Parathyroid adenoma (tissue), 2 donors: ENCODE data around the gene RAB8A.

Source experiments
- H2AFZ ChIP-seq: fragments of 300-600 bp; sonication (generic); one replicate; pipeline ENCODE4 v1.7.0; 2017; ENCODE audit warnings: antibody characterized with exemption, mild to moderate bottlenecking
- H3K27ac ChIP-seq: fragments of 300-600 bp; sonication (generic); one replicate; pipeline ENCODE4 v1.7.0; 2017
- H3K27me3 ChIP-seq: fragments of 300-600 bp; sonication (generic); one replicate; pipeline ENCODE4 v1.7.0; 2017; ENCODE audit warnings: low read length; ENCODE audit not compliant: control insufficient read depth, insufficient read depth
- H3K36me3 ChIP-seq: fragments of 300-600 bp; sonication (generic); one replicate; pipeline ENCODE4 v1.7.0; 2017; ENCODE audit warnings: low read length; ENCODE audit not compliant: control insufficient read depth, insufficient read depth
- H3K4me1 ChIP-seq: fragments of 300-600 bp; sonication (generic); one replicate; pipeline ENCODE4 v1.7.0; 2017; ENCODE audit warnings: control low read depth
- H3K4me2 ChIP-seq: fragments of 300-600 bp; sonication (generic); one replicate; pipeline ENCODE4 v1.7.0; 2017; ENCODE audit warnings: low read length
- H3K4me3 ChIP-seq: fragments of 300-600 bp; sonication (generic); one replicate; pipeline ENCODE4 v1.7.0; 2017; ENCODE audit warnings: low read depth, low read length
- H3K79me2 ChIP-seq: fragments of 300-600 bp; sonication (generic); one replicate; pipeline ENCODE4 v1.7.0; 2017; ENCODE audit warnings: control low read depth
- H3K9ac ChIP-seq: fragments of 300-600 bp; sonication (generic); one replicate; pipeline ENCODE4 v1.7.0; 2017; ENCODE audit warnings: mild to moderate bottlenecking
- H3K9me3 ChIP-seq: fragments of 300-600 bp; sonication (generic); one replicate; pipeline ENCODE4 v1.7.0; 2017; ENCODE audit warnings: low read length; ENCODE audit not compliant: control insufficient read depth
- TF ChIP-seq, protein P1 (sequence below): fragments of 300-600 bp; sonication (generic); IDR thresholded peaks from one replicate; pipeline ENCODE4 v1.7.0; 2017; ENCODE audit warnings: antibody characterized with exemption, mild to moderate bottlenecking
- donor health status: primary hyperparathyroidism.

The RAB8A gene

DNA sequence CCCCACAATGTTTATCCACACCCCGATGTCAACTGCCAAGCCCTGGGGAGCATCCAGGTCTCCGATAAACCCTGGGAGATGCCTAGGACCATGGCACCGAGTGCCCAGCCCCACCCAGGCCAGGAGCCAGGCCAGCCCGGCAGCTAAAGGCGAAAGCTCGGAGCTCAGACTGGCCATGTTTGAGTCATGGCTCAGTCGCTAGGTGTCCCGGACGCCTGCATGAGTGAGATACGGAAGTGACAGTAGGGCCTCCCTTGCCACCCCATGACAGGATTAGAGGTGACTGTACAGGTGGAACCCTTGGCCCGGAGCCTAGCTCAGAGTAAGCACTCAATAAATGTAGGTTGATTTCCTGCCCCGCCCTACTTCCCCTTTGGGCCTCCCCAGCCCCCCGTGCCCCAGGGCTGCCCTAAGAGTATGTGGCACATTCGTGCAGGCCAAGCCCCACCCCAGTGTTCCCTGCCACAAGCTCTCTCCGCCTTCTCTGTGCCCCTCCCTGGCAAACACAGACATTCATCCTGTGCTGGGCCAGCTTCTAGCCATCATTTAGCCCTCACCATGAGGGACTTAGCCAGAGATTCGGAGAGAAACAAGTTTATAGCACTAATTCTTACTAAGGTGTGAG lies 41.2 kb upstream of the RAB8A start:
- Histone ChIP-seq H3K9me3 (no peaks in the 10 kb centered on the region), H3K4me2 (no peak overlapping the region), H3K9ac (no peak overlapping the region), H3K4me1 (no peaks in the 10 kb centered on the region), H3K36me3 (no peaks in the 10 kb centered on the region), H3K27ac (peak overlapping the region; percentile 68), H3K4me3 (no peak overlapping the region), H2AFZ (peak overlapping the region; percentile 11), H3K79me2 (no peaks in the 10 kb centered on the region), H3K27me3 (no peaks in the 10 kb centered on the region)
- TF ChIP-seq, protein P1, sequence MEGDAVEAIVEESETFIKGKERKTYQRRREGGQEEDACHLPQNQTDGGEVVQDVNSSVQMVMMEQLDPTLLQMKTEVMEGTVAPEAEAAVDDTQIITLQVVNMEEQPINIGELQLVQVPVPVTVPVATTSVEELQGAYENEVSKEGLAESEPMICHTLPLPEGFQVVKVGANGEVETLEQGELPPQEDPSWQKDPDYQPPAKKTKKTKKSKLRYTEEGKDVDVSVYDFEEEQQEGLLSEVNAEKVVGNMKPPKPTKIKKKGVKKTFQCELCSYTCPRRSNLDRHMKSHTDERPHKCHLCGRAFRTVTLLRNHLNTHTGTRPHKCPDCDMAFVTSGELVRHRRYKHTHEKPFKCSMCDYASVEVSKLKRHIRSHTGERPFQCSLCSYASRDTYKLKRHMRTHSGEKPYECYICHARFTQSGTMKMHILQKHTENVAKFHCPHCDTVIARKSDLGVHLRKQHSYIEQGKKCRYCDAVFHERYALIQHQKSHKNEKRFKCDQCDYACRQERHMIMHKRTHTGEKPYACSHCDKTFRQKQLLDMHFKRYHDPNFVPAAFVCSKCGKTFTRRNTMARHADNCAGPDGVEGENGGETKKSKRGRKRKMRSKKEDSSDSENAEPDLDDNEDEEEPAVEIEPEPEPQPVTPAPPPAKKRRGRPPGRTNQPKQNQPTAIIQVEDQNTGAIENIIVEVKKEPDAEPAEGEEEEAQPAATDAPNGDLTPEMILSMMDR, result no peak

DNA sequence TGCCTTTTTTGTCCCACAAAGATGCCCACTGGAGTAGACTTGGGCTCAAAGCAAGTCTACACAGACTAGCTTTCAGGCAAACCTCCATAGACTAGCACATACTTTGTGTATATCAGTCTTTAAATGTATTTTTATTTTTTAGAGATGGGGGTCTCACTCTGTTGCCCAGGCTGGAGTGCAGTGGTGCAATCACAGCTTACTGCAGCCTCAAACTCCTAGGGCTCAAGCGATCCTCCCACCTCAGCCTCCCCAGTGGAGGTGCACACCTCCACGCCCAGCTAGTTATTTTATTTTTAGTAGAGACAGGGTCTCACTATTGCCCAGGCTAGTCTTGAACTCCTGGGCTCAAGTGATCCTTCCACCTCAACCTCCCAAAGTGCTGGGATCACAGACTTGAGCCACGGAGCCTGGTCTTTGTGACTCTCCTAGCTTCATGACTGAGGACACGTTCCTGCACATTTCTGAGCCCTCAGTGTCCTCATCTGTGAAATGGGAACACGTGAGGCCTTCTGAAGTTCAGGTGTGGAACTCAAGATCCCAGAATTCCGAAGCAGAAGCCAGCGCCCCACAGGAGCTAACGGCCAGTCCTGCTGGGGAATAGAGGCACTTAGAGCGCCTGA lies 40.5 kb upstream of the RAB8A start:
- H3K79me2 ChIP-seq, result no peaks in the 10 kb centered on the region
- no peaks in the 10 kb centered on the region for H3K9me3 ChIP-seq
- H3K4me1 ChIP-seq, result no peaks in the 10 kb centered on the region
- H2AFZ ChIP-seq, result peak overlapping the region; percentile 11
- no peaks in the 10 kb centered on the region for H3K27me3 ChIP-seq
- H3K9ac ChIP-seq, result no peak overlapping the region
- TF ChIP-seq, protein P1, result no peak
- no peaks in the 10 kb centered on the region for H3K36me3 ChIP-seq
- no peak overlapping the region for H3K4me3 ChIP-seq
- H3K27ac ChIP-seq, result peak overlapping the region; percentile 68
- no peak overlapping the region for H3K4me2 ChIP-seq

- H3K9me3 ChIP-seq, result no peaks in the 10 kb centered on the region
- no peak overlapping the region for H3K9ac ChIP-seq
- H3K27me3 ChIP-seq, result no peaks in the 10 kb centered on the region
- H2AFZ ChIP-seq, result no peak overlapping the region
- H3K79me2 ChIP-seq, result no peaks in the 10 kb centered on the region
- TF ChIP-seq, protein P1, result no peak
- no peak overlapping the region for H3K4me2 ChIP-seq
- no peak overlapping the region for H3K4me3 ChIP-seq
- no peaks in the 10 kb centered on the region for H3K36me3 ChIP-seq
- no peak overlapping the region for H3K27ac ChIP-seq
- H3K4me1 ChIP-seq, result no peaks in the 10 kb centered on the region
Observed at GRCh38 chr19:16073481-16073880, 38.2 kb upstream of the RAB8A start.

DNA sequence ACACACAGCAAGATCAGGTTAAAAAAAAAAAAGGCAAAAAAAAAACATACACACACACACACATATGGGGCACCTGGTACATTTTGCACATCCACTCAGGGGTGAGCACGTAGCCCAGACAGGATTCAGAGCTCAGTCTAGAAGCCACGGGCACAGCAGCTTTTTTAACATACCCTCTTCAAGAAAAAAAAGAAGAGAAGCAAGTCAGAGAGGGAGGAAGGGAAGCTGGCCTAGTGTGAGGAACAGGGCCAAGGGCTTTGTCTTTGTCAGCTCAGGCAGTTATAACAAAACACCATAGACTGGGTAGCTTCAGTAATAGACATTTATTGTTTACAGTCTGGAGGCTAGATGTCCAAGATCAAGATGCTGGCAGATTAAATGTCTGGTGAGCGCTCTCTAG lies 37.7 kb upstream of the RAB8A start:
- TF ChIP-seq, protein P1, result no peak
- Histone ChIP-seq H3K9me3 (no peaks in the 10 kb centered on the region), H3K79me2 (no peaks in the 10 kb centered on the region), H3K36me3 (no peaks in the 10 kb centered on the region), H2AFZ (no peak overlapping the region), H3K27me3 (no peaks in the 10 kb centered on the region), H3K9ac (no peak overlapping the region), H3K27ac (peak overlapping the region; percentile 33), H3K4me3 (no peak overlapping the region), H3K4me1 (no peaks in the 10 kb centered on the region), H3K4me2 (no peak overlapping the region)
